Neuronal stem cell (in vitro differentiated cells): ENCODE measurements around the gene CTTNBP2NL.

ENCODE experiments used
- DNase-seq: peaks from one replicate; pipeline ENCODE4 v3.0.0-alpha.2; 2013; ENCODE audit warnings: low spot score
- H2AFZ ChIP-seq: one replicate; pipeline ENCODE4 v1.6.1; 2013; ENCODE audit warnings: mild to moderate bottlenecking, low read length, inconsistent platforms
- H2AK5ac ChIP-seq: 2 replicates; pipeline ENCODE4 v1.6.1; 2013; ENCODE audit warnings: low read depth, mild to moderate bottlenecking, inconsistent platforms, low read length, moderate library complexity, mixed read lengths
- H2BK120ac ChIP-seq: 2 replicates; pipeline ENCODE4 v1.6.1; 2013; ENCODE audit warnings: low read depth, mild to moderate bottlenecking, inconsistent platforms, low read length, moderate library complexity, mixed read lengths
- H2BK12ac ChIP-seq: one replicate; pipeline ENCODE4 v1.6.1; 2013; ENCODE audit warnings: low read length, inconsistent platforms
- H2BK15ac ChIP-seq: 2 replicates; pipeline ENCODE4 v1.6.1; 2013; ENCODE audit warnings: mild to moderate bottlenecking, low read length, inconsistent platforms, mixed read lengths
- H2BK5ac ChIP-seq: one replicate; pipeline ENCODE4 v1.6.1; 2013; ENCODE audit warnings: inconsistent platforms, mild to moderate bottlenecking, low read length, moderate library complexity
- H3K14ac ChIP-seq: one replicate; pipeline ENCODE4 v1.6.1; 2013; ENCODE audit warnings: low read length, inconsistent platforms
- H3K18ac ChIP-seq: 2 replicates; pipeline ENCODE4 v1.6.1; 2013; ENCODE audit warnings: low read length, inconsistent platforms
- H3K23ac ChIP-seq: 2 replicates; pipeline ENCODE4 v1.6.1; 2013; ENCODE audit warnings: low read depth, mild to moderate bottlenecking, mixed read lengths, low read length, inconsistent platforms; ENCODE audit not compliant: poor library complexity
- H3K27ac ChIP-seq: replicated peaks from 3 replicates; pipeline ENCODE4 v1.5.1; 2013; ENCODE audit warnings: low read length, inconsistent platforms
- H3K27me3 ChIP-seq, 3 experiments: 2 replicates each; pipeline ENCODE4 v1.6.1; 2013; ENCODE audit warnings: low read length in 3 of 3, mild to moderate bottlenecking in 2 of 3, inconsistent platforms in 1 of 3, low read depth in 1 of 3, mixed read lengths in 1 of 3, moderate library complexity in 1 of 3; ENCODE audit not compliant: control insufficient read depth in 3 of 3, insufficient read depth in 3 of 3
- H3K36me3 ChIP-seq, 2 donors: replicated peaks in 1 of 2; 2 replicates each; pipeline ENCODE4 v1.6.1; 2013; ENCODE audit warnings: low read length in 2 of 2; ENCODE audit not compliant: control insufficient read depth in 2 of 2, insufficient read depth in 2 of 2
- H3K4ac ChIP-seq: 2 replicates; pipeline ENCODE4 v1.6.1; 2013; ENCODE audit warnings: inconsistent platforms, mild to moderate bottlenecking, low read length, moderate library complexity
- H3K4me1 ChIP-seq, 2 donors: 1 replicate in 1 of 2; 2 replicates in 1 of 2; pipeline ENCODE4 v1.6.1; 2013; ENCODE audit warnings: low read length in 2 of 2, low read depth in 1 of 2; ENCODE audit not compliant: control insufficient read depth in 2 of 2, insufficient read depth in 1 of 2
- H3K4me2 ChIP-seq: one replicate; pipeline ENCODE4 v1.6.1; 2013; ENCODE audit warnings: mild to moderate bottlenecking, low read length, inconsistent platforms; ENCODE audit not compliant: insufficient read depth, poor library complexity, severe bottlenecking
- H3K4me3 ChIP-seq, 2 donors: 2 replicates each; pipeline ENCODE4 v1.5.1; 2013; ENCODE audit warnings: low read length in 2 of 2, mild to moderate bottlenecking in 2 of 2, inconsistent platforms in 1 of 2, moderate library complexity in 1 of 2
- H3K79me1 ChIP-seq: one replicate; pipeline ENCODE4 v1.6.1; 2013; ENCODE audit warnings: low read depth, mild to moderate bottlenecking, inconsistent platforms, low read length, moderate library complexity
- H3K9ac ChIP-seq: one replicate; pipeline ENCODE4 v1.6.1; 2013; ENCODE audit warnings: mild to moderate bottlenecking, low read depth, low read length, inconsistent platforms; ENCODE audit not compliant: poor library complexity
- H3K9me3 ChIP-seq, 2 donors: replicated peaks in 1 of 2; 2 replicates each; pipeline versions ENCODE3 to v1.6.1; 2013; ENCODE audit warnings: low read length in 2 of 2, mild to moderate bottlenecking in 2 of 2, inconsistent platforms in 1 of 2, low read depth in 1 of 2, mixed read lengths in 1 of 2, moderate library complexity in 1 of 2; ENCODE audit not compliant: control insufficient read depth in 2 of 2, insufficient read depth in 1 of 2
- H4K8ac ChIP-seq: one replicate; pipeline ENCODE4 v1.6.1; 2013; ENCODE audit warnings: low read depth, mild to moderate bottlenecking, inconsistent platforms, low read length, moderate library complexity
- H4K91ac ChIP-seq: one replicate; pipeline ENCODE4 v1.6.1; 2013; ENCODE audit warnings: low read length, low read depth, mild to moderate bottlenecking, inconsistent platforms; ENCODE audit not compliant: poor library complexity
- WGBS, 2 donors: extraction: QIAGEN DNeasy Blood & Tissue Kit; methylation state at CpG; one replicate each; pipeline ENCODE4 v1.1.7; 2013; ENCODE audit warnings: missing lambda C conversion rate in 2 of 2, mixed read lengths in 1 of 2; ENCODE audit not compliant: insufficient read length in 2 of 2, insufficient replicate concordance in 1 of 2; ENCODE audit errors: extremely low coverage in 2 of 2; 5-methylcytosine and 5-hydroxymethylcytosine counted together

CTTNBP2NL gene

GRCh38 chr1:112358061-112358770 is 37.8 kb upstream of the CTTNBP2NL start:
- WGBS, 2 donors, result no CpG with 5 or more reads among the region's 8 CpGs
- H2BK12ac ChIP-seq, result no peak overlapping the region

GRCh38 chr1:112358798-112359408 is 37.1 kb upstream of the CTTNBP2NL start:
- H3K18ac ChIP-seq, result peak overlapping the region; percentile 88
- no peak overlapping the region for H3K4me2 ChIP-seq
- no peak overlapping the region for H2BK5ac ChIP-seq
- H3K27ac ChIP-seq, result no peak overlapping the region
- H3K4ac ChIP-seq, result no peak overlapping the region
- no peak overlapping the region for H4K8ac ChIP-seq
- WGBS, 2 donors, result no CpG with 5 or more reads among the region's 7 CpGs
- H3K9ac ChIP-seq, result no peak overlapping the region
- H2BK120ac ChIP-seq, result no peak overlapping the region
- H2BK15ac ChIP-seq, result peak overlapping the region; percentile 18
- H4K91ac ChIP-seq, result peak overlapping the region; percentile 13
- H3K4me3 ChIP-seq, result no peak overlapping the region
- no peaks in the 10 kb centered on the region for H3K36me3 ChIP-seq
- no peaks in the 10 kb centered on the region for H3K27me3 ChIP-seq
- no peak overlapping the region for H3K23ac ChIP-seq
- H3K14ac ChIP-seq, result no peak overlapping the region
- no peaks in the 10 kb centered on the region for H3K9me3 ChIP-seq
- no peak overlapping the region for H2BK12ac ChIP-seq
- peak overlapping the region; percentile 34 for H2AK5ac ChIP-seq
- H3K79me1 ChIP-seq, result no peaks in the 10 kb centered on the region
- H3K4me1 ChIP-seq, result peaks cover 0 to 10% of the 10 kb centered on the region in 2 donors
- DNase-seq, result no peak
- H2AFZ ChIP-seq, result no peak overlapping the region

More at GRCh38 chr1:112358061-112358770, 37.8 kb upstream of the CTTNBP2NL start:
- Histone ChIP-seq H2BK15ac (no peak overlapping the region), H3K79me1 (no peaks in the 10 kb centered on the region), H3K4ac (no peak overlapping the region), H3K4me3 (no peak overlapping the region), H3K36me3 (no peaks in the 10 kb centered on the region), H3K14ac (no peak overlapping the region), H3K9ac (no peak overlapping the region), H4K91ac (no peak overlapping the region), H3K9me3 (no peaks in the 10 kb centered on the region), H4K8ac (no peak overlapping the region), H3K27ac (no peak overlapping the region), H2AK5ac (no peak overlapping the region), H2AFZ (no peak overlapping the region), H3K4me2 (no peak overlapping the region), H3K27me3 (no peaks in the 10 kb centered on the region), H3K23ac (no peak overlapping the region), H2BK5ac (no peak overlapping the region), H3K18ac (no peak overlapping the region), H3K4me1 (peaks cover 0 to 10% of the 10 kb centered on the region in 2 donors), H2BK120ac (no peak overlapping the region)
- no peak for DNase-seq

GRCh38 chr1:112359961-112360767 is 35.9 kb upstream of the CTTNBP2NL start:
- H2BK12ac ChIP-seq, result no peak overlapping the region
- no peak overlapping the region for H2BK5ac ChIP-seq
- DNase-seq, result peak; percentile 38
- H3K4me2 ChIP-seq, result no peak overlapping the region
- no peaks in the 10 kb centered on the region for H3K79me1 ChIP-seq
- H3K4me1 ChIP-seq, result peaks cover 0 to 10% of the 10 kb centered on the region in 2 donors
- H3K4ac ChIP-seq, result no peak overlapping the region
- peak overlapping the region; percentile 46 for H3K27ac ChIP-seq
- WGBS, 2 donors, result no CpG with 5 or more reads among the region's 11 CpGs
- H3K9me3 ChIP-seq, result no peaks in the 10 kb centered on the region
- H3K9ac ChIP-seq, result no peak overlapping the region
- peak overlapping the region; percentile 13 for H2AFZ ChIP-seq
- no peak overlapping the region for H4K8ac ChIP-seq
- no peak overlapping the region for H4K91ac ChIP-seq
- H3K14ac ChIP-seq, result no peak overlapping the region
- H2BK120ac ChIP-seq, result no peak overlapping the region
- H3K36me3 ChIP-seq, result no peaks in the 10 kb centered on the region
- H3K18ac ChIP-seq, result peak overlapping the region; percentile 23
- H3K27me3 ChIP-seq, result no peaks in the 10 kb centered on the region
- H2BK15ac ChIP-seq, result no peak overlapping the region
- H2AK5ac ChIP-seq, result no peak overlapping the region
- H3K4me3 ChIP-seq, result no peak overlapping the region
- no peak overlapping the region for H3K23ac ChIP-seq

- no peak overlapping the region for H3K4ac ChIP-seq
- H3K36me3 ChIP-seq, result no peaks in the 10 kb centered on the region
- no peak overlapping the region for H2BK12ac ChIP-seq
- H3K23ac ChIP-seq, result no peak overlapping the region
- no peak for DNase-seq
- H3K79me1 ChIP-seq, result no peaks in the 10 kb centered on the region
- no peaks in the 10 kb centered on the region for H3K9me3 ChIP-seq
- H4K8ac ChIP-seq, result no peak overlapping the region
- H2BK120ac ChIP-seq, result no peak overlapping the region
- WGBS, 2 donors, result no CpG with 5 or more reads among the region's 2 CpGs
- no peak overlapping the region for H3K14ac ChIP-seq
- H3K4me3 ChIP-seq, result no peak overlapping the region
- no peak overlapping the region for H2BK5ac ChIP-seq
- H3K27ac ChIP-seq, result no peak overlapping the region
- H3K4me2 ChIP-seq, result no peak overlapping the region
- H3K4me1 ChIP-seq, result peaks cover 0 to 9% of the 10 kb centered on the region in 2 donors
- H2AFZ ChIP-seq, result no peak overlapping the region
- no peaks in the 10 kb centered on the region for H3K27me3 ChIP-seq
- H4K91ac ChIP-seq, result no peak overlapping the region
- no peak overlapping the region for H3K9ac ChIP-seq
- H3K18ac ChIP-seq, result no peak overlapping the region
- H2BK15ac ChIP-seq, result no peak overlapping the region
- H2AK5ac ChIP-seq, result no peak overlapping the region
Measured at GRCh38 chr1:112363636-112364035, 32.4 kb upstream of the CTTNBP2NL start.
